Mesendoderm (in vitro differentiated cells): ENCODE measurements around the gene SNN.

Source experiments
- DNase-seq: peaks from one replicate; pipeline ENCODE4 v3.0.0; 2013
- H2AK5ac ChIP-seq: 2 replicates; pipeline ENCODE4 v1.6.1; 2013; ENCODE audit warnings: low read length, inconsistent platforms
- H2BK120ac ChIP-seq: 2 replicates; pipeline ENCODE4 v1.6.1; 2013; ENCODE audit warnings: low read depth, mild to moderate bottlenecking, low read length, moderate library complexity, mixed read lengths
- H2BK15ac ChIP-seq: replicated peaks from 2 replicates; pipeline ENCODE4 v1.6.1; 2013; ENCODE audit warnings: low read depth, mild to moderate bottlenecking, moderate library complexity
- H2BK5ac ChIP-seq: 2 replicates; pipeline ENCODE4 v1.6.1; 2013; ENCODE audit warnings: low read length, inconsistent platforms
- H3K18ac ChIP-seq: 2 replicates; pipeline ENCODE4 v1.6.1; 2013; ENCODE audit warnings: mild to moderate bottlenecking, low read length, mixed read lengths
- H3K23ac ChIP-seq: one replicate; pipeline ENCODE4 v1.6.1; 2013; ENCODE audit warnings: low read length
- H3K27ac ChIP-seq: 2 replicates; pipeline ENCODE4 v1.5.1; 2013; ENCODE audit warnings: low read depth, mild to moderate bottlenecking, inconsistent platforms, low read length, moderate library complexity
- H3K27me3 ChIP-seq: 2 replicates; pipeline ENCODE4 v1.6.1; 2013; ENCODE audit warnings: low read length, control low read depth, mild to moderate bottlenecking, inconsistent platforms; ENCODE audit not compliant: insufficient read depth, poor library complexity
- H3K36me3 ChIP-seq: 2 replicates; pipeline ENCODE4 v1.6.1; 2013; ENCODE audit warnings: low read length, inconsistent platforms; ENCODE audit not compliant: control insufficient read depth, insufficient read depth
- H3K4ac ChIP-seq: one replicate; pipeline ENCODE4 v1.6.1; 2013; ENCODE audit warnings: low read depth, mild to moderate bottlenecking, low read length, moderate library complexity
- H3K4me1 ChIP-seq: 2 replicates; pipeline ENCODE4 v1.6.1; 2013; ENCODE audit warnings: low read depth, low read length, inconsistent platforms; ENCODE audit not compliant: control insufficient read depth
- H3K4me2 ChIP-seq: 2 replicates; pipeline ENCODE4 v1.6.1; 2013; ENCODE audit warnings: low read length
- H3K4me3 ChIP-seq: 2 replicates; pipeline ENCODE4 v1.5.1; 2013; ENCODE audit warnings: mild to moderate bottlenecking, low read length
- H3K56ac ChIP-seq: one replicate; pipeline ENCODE4 v1.6.1; 2013; ENCODE audit warnings: low read length
- H3K79me1 ChIP-seq: 2 replicates; pipeline ENCODE4 v1.6.1; 2013; ENCODE audit warnings: low read length, inconsistent platforms
- H3K79me2 ChIP-seq: 2 replicates; pipeline ENCODE4 v1.6.1; 2013; ENCODE audit warnings: mild to moderate bottlenecking, low read length; ENCODE audit not compliant: control insufficient read depth, insufficient read depth
- H3K9ac ChIP-seq: 2 replicates; pipeline ENCODE4 v1.6.1; 2013; ENCODE audit warnings: low read length, inconsistent platforms
- H4K5ac ChIP-seq: one replicate; pipeline ENCODE4 v1.6.1; 2013; ENCODE audit warnings: low read length
- H4K8ac ChIP-seq: one replicate; pipeline ENCODE4 v1.6.1; 2013; ENCODE audit warnings: low read depth, mild to moderate bottlenecking, control low read depth, low read length, moderate library complexity
- WGBS: extraction: QIAGEN DNeasy Blood & Tissue Kit; methylation state at CpG from one replicate; pipeline ENCODE4 v1.1.7; 2013; ENCODE audit warnings: low lambda C conversion rate, missing lambda C conversion rate; ENCODE audit not compliant: insufficient coverage; ENCODE audit errors: extremely low coverage; 5-methylcytosine and 5-hydroxymethylcytosine counted together

SNN gene

GRCh38 chr16:11684231-11685025 lies 16.2 kb downstream of the SNN start:
- Histone ChIP-seq H3K4me1 (no peaks in the 10 kb centered on the region), H2BK15ac (no peak overlapping the region), H3K79me2 (no peaks in the 10 kb centered on the region), H3K27me3 (no peaks in the 10 kb centered on the region), H3K36me3 (peaks cover 9% of the 10 kb centered on the region), H2BK120ac (no peak overlapping the region), H3K4me3 (no peak overlapping the region), H4K5ac (no peak overlapping the region), H3K4ac (no peak overlapping the region), H3K4me2 (no peak overlapping the region), H2AK5ac (no peak overlapping the region), H3K23ac (no peak overlapping the region), H3K9ac (no peak overlapping the region), H3K56ac (no peak overlapping the region), H3K27ac (no peak overlapping the region), H3K79me1 (no peaks in the 10 kb centered on the region), H2BK5ac (no peak overlapping the region), H3K18ac (no peak overlapping the region), H4K8ac (no peak overlapping the region)
- no peak for DNase-seq
- no CpG with 5 or more reads among the region's 12 CpGs for WGBS

GRCh38 chr16:11685844-11686618 lies 17.8 kb downstream of the SNN start:
- no peak overlapping the region for H3K4ac ChIP-seq
- H3K4me3 ChIP-seq = no peak overlapping the region
- no peak overlapping the region for H3K4me2 ChIP-seq
- no peak overlapping the region for H2BK15ac ChIP-seq
- no peak overlapping the region for H3K23ac ChIP-seq
- H2AK5ac ChIP-seq = no peak overlapping the region
- no peak for DNase-seq
- H4K8ac ChIP-seq = no peak overlapping the region
- H3K27me3 ChIP-seq = no peaks in the 10 kb centered on the region
- no peaks in the 10 kb centered on the region for H3K79me1 ChIP-seq
- no peaks in the 10 kb centered on the region for H3K4me1 ChIP-seq
- H3K56ac ChIP-seq = no peak overlapping the region
- H2BK120ac ChIP-seq = no peak overlapping the region
- no peak overlapping the region for H4K5ac ChIP-seq
- no peak overlapping the region for H3K18ac ChIP-seq
- H3K36me3 ChIP-seq = peaks cover 6% of the 10 kb centered on the region
- no CpG with 5 or more reads among the region's 9 CpGs for WGBS
- no peak overlapping the region for H2BK5ac ChIP-seq
- H3K27ac ChIP-seq = no peak overlapping the region
- no peaks in the 10 kb centered on the region for H3K79me2 ChIP-seq
- no peak overlapping the region for H3K9ac ChIP-seq

GRCh38 chr16:11686713-11687380 lies 18.6 kb downstream of the SNN start:
- WGBS = no CpG with 5 or more reads among the region's 6 CpGs
- Histone ChIP-seq H3K27ac (no peak overlapping the region), H3K23ac (no peak overlapping the region), H2BK120ac (no peak overlapping the region), H4K8ac (no peak overlapping the region), H2AK5ac (no peak overlapping the region), H3K18ac (no peak overlapping the region), H3K4me3 (no peak overlapping the region), H3K56ac (no peak overlapping the region), H3K4ac (no peak overlapping the region), H3K36me3 (peaks cover 10% of the 10 kb centered on the region), H2BK5ac (no peak overlapping the region), H2BK15ac (no peak overlapping the region), H4K5ac (no peak overlapping the region), H3K4me1 (no peaks in the 10 kb centered on the region), H3K79me2 (no peaks in the 10 kb centered on the region), H3K27me3 (no peaks in the 10 kb centered on the region), H3K9ac (no peak overlapping the region), H3K79me1 (no peaks in the 10 kb centered on the region), H3K4me2 (no peak overlapping the region)
- DNase-seq = no peak

GRCh38 chr16:11687601-11688519 lies 19.6 kb downstream of the SNN start:
- no CpG with 5 or more reads among the region's 13 CpGs for WGBS
- Histone ChIP-seq H3K36me3 (peaks cover 10% of the 10 kb centered on the region), H3K4me1 (no peaks in the 10 kb centered on the region), H2BK5ac (no peak overlapping the region), H3K4me3 (no peak overlapping the region), H3K18ac (no peak overlapping the region), H2AK5ac (no peak overlapping the region), H3K79me2 (no peaks in the 10 kb centered on the region), H3K56ac (no peak overlapping the region), H3K9ac (no peak overlapping the region), H4K5ac (no peak overlapping the region), H2BK120ac (no peak overlapping the region), H3K23ac (no peak overlapping the region), H3K79me1 (no peaks in the 10 kb centered on the region), H3K4me2 (no peak overlapping the region), H2BK15ac (no peak overlapping the region), H4K8ac (no peak overlapping the region), H3K27me3 (no peaks in the 10 kb centered on the region), H3K4ac (no peak overlapping the region), H3K27ac (no peak overlapping the region)
- DNase-seq = no peak

- no peak overlapping the region for H3K4me3 ChIP-seq
- peaks cover 7% of the 10 kb centered on the region for H3K36me3 ChIP-seq
- no peaks in the 10 kb centered on the region for H3K79me2 ChIP-seq
- no peak overlapping the region for H4K8ac ChIP-seq
- H3K9ac ChIP-seq = no peak overlapping the region
- DNase-seq = no peak
- H2BK15ac ChIP-seq = no peak overlapping the region
- H3K4me1 ChIP-seq = no peaks in the 10 kb centered on the region
- H3K18ac ChIP-seq = no peak overlapping the region
- no CpG with 5 or more reads among the region's 1 CpG for WGBS
- H3K79me1 ChIP-seq = no peaks in the 10 kb centered on the region
- H2AK5ac ChIP-seq = no peak overlapping the region
- H3K27me3 ChIP-seq = no peaks in the 10 kb centered on the region
- no peak overlapping the region for H3K56ac ChIP-seq
- H4K5ac ChIP-seq = no peak overlapping the region
- H3K27ac ChIP-seq = no peak overlapping the region
- H3K4ac ChIP-seq = no peak overlapping the region
- H2BK5ac ChIP-seq = no peak overlapping the region
- no peak overlapping the region for H3K23ac ChIP-seq
- H2BK120ac ChIP-seq = no peak overlapping the region
- no peak overlapping the region for H3K4me2 ChIP-seq
These were observed 20.2 kb downstream of the SNN start for GRCh38 chr16:11688520-11688886.
